Trophoblast cell (in vitro differentiated cells and primary cell): Measurements from ENCODE around the gene ETV3.

Experiments used
- DNase-seq, 2 donors: peaks; one replicate each; pipeline ENCODE4 v3.0.0-alpha.2; 2016
- H2AFZ ChIP-seq: 2 replicates; pipeline ENCODE4 v1.6.1; 2013; ENCODE audit warnings: low read length, moderate library complexity, mild to moderate bottlenecking; ENCODE audit not compliant: insufficient read depth, poor library complexity
- H2AK5ac ChIP-seq: 2 replicates; pipeline ENCODE4 v1.6.1; 2013; ENCODE audit warnings: mild to moderate bottlenecking, low read length
- H2BK120ac ChIP-seq: 2 replicates; pipeline ENCODE4 v1.6.1; 2013; ENCODE audit warnings: low read length, mild to moderate bottlenecking, moderate library complexity; ENCODE audit not compliant: insufficient read depth, poor library complexity
- H2BK12ac ChIP-seq: 2 replicates; pipeline ENCODE4 v1.6.1; 2013; ENCODE audit warnings: mild to moderate bottlenecking, low read length, moderate library complexity
- H2BK5ac ChIP-seq: 2 replicates; pipeline ENCODE4 v1.6.1; 2013; ENCODE audit warnings: low read length, low read depth, moderate library complexity, mild to moderate bottlenecking; ENCODE audit not compliant: poor library complexity
- H3K14ac ChIP-seq: 2 replicates; pipeline ENCODE4 v1.6.1; 2013; ENCODE audit warnings: mild to moderate bottlenecking, low read length
- H3K18ac ChIP-seq: 2 replicates; pipeline ENCODE4 v1.6.1; 2013; ENCODE audit warnings: mild to moderate bottlenecking, low read length
- H3K23ac ChIP-seq: 2 replicates; pipeline ENCODE4 v1.6.1; 2013; ENCODE audit warnings: low read length
- H3K27ac ChIP-seq: 2 replicates; pipeline ENCODE4 v1.5.1; 2013; ENCODE audit warnings: low read depth, mild to moderate bottlenecking, inconsistent platforms, low read length, moderate library complexity
- H3K27me3 ChIP-seq: 2 replicates; pipeline ENCODE4 v1.6.1; 2013; ENCODE audit warnings: inconsistent platforms, mild to moderate bottlenecking, low read length, moderate library complexity; ENCODE audit not compliant: insufficient read depth
- H3K36me3 ChIP-seq, 2 experiments: 1 replicate in 1 of 2; 2 replicates in 1 of 2; pipeline ENCODE4 v1.6.1; 2013; ENCODE audit warnings: low read length in 2 of 2, mild to moderate bottlenecking in 2 of 2, moderate library complexity in 1 of 2; ENCODE audit not compliant: insufficient read depth in 2 of 2, control insufficient read depth in 1 of 2
- H3K4ac ChIP-seq: 2 replicates; pipeline ENCODE4 v1.6.1; 2013; ENCODE audit warnings: low read depth, mild to moderate bottlenecking, low read length, moderate library complexity
- H3K4me1 ChIP-seq, 2 experiments: 1 replicate in 1 of 2; 2 replicates in 1 of 2; pipeline ENCODE4 v1.6.1; 2013; ENCODE audit warnings: low read length in 2 of 2, mild to moderate bottlenecking in 2 of 2, moderate library complexity in 1 of 2; ENCODE audit not compliant: insufficient read depth in 2 of 2, control insufficient read depth in 1 of 2
- H3K4me2 ChIP-seq: 2 replicates; pipeline ENCODE4 v1.6.1; 2013; ENCODE audit warnings: inconsistent platforms, mild to moderate bottlenecking, low read length, moderate library complexity
- H3K4me3 ChIP-seq: 2 replicates; pipeline ENCODE4 v1.5.1; 2013; ENCODE audit warnings: mild to moderate bottlenecking, low read depth, low read length, inconsistent platforms
- H3K79me1 ChIP-seq: one replicate; pipeline ENCODE4 v1.6.1; 2013; ENCODE audit warnings: low read length
- H3K79me2 ChIP-seq: 2 replicates; pipeline ENCODE4 v1.6.1; 2013; ENCODE audit warnings: low read length, mild to moderate bottlenecking; ENCODE audit not compliant: control insufficient read depth, insufficient read depth, poor library complexity
- H3K9ac ChIP-seq: 2 replicates; pipeline ENCODE4 v1.6.1; 2013; ENCODE audit warnings: mild to moderate bottlenecking, low read length
- H3K9me3 ChIP-seq: 2 replicates; pipeline ENCODE4 v1.6.1; 2013; ENCODE audit warnings: low read depth, mild to moderate bottlenecking, control low read depth, inconsistent platforms, low read length; ENCODE audit not compliant: insufficient read depth
- H4K12ac ChIP-seq: 2 replicates; pipeline ENCODE4 v1.6.1; 2013; ENCODE audit warnings: low read depth, mild to moderate bottlenecking, low read length, moderate library complexity
- H4K8ac ChIP-seq: 2 replicates; pipeline ENCODE4 v1.6.1; 2013; ENCODE audit warnings: low read depth, mild to moderate bottlenecking, low read length, moderate library complexity
- H4K91ac ChIP-seq: one replicate; pipeline ENCODE4 v1.6.1; 2013; ENCODE audit warnings: low read depth, mild to moderate bottlenecking, low read length, moderate library complexity
- WGBS: extraction: QIAGEN DNeasy Blood & Tissue Kit; methylation state at CpG from one replicate; pipeline ENCODE4 v1.1.7; 2013; ENCODE audit warnings: missing lambda C conversion rate; ENCODE audit not compliant: insufficient read length, insufficient coverage; ENCODE audit errors: extremely low coverage; 5-methylcytosine and 5-hydroxymethylcytosine counted together

Gene ETV3

GRCh38 chr1:157110686-157111085, 27.5 kb downstream of the ETV3 start:
- Histone ChIP-seq H2BK120ac (no peak overlapping the region), H3K79me1 (no peaks in the 10 kb centered on the region), H3K4me2 (no peak overlapping the region), H3K27me3 (peaks cover 3% of the 10 kb centered on the region), H4K91ac (no peak overlapping the region), H3K36me3 (no peaks in the 10 kb centered on the region), H3K4ac (no peak overlapping the region), H4K12ac (no peak overlapping the region), H3K9ac (no peak overlapping the region), H3K4me1 (peaks cover 9 to 10% of the 10 kb centered on the region in 2 experiments), H4K8ac (no peak overlapping the region), H2BK5ac (no peak overlapping the region), H3K23ac (no peak overlapping the region), H3K79me2 (no peaks in the 10 kb centered on the region), H3K9me3 (peaks cover 4% of the 10 kb centered on the region), H3K27ac (no peak overlapping the region), H3K18ac (no peak overlapping the region), H2BK12ac (no peak overlapping the region), H3K4me3 (no peak overlapping the region), H2AK5ac (no peak overlapping the region), H3K14ac (no peak overlapping the region), H2AFZ (no peak overlapping the region)
- WGBS: no CpG with 5 or more reads among the region's 3 CpGs
- DNase-seq: no peak

GRCh38 chr1:157110003-157110402, 28.2 kb downstream of the ETV3 start:
- Histone ChIP-seq H3K27me3 (peaks cover 3% of the 10 kb centered on the region), H3K4me1 (peaks cover 9 to 10% of the 10 kb centered on the region in 2 experiments), H3K79me2 (no peaks in the 10 kb centered on the region), H3K36me3 (no peaks in the 10 kb centered on the region), H3K4me3 (no peak overlapping the region), H3K4me2 (no peak overlapping the region), H3K4ac (no peak overlapping the region), H2BK12ac (no peak overlapping the region), H2BK5ac (no peak overlapping the region), H2AK5ac (no peak overlapping the region), H4K91ac (no peak overlapping the region), H3K27ac (no peak overlapping the region), H2AFZ (no peak overlapping the region), H3K23ac (no peak overlapping the region), H4K12ac (no peak overlapping the region), H3K9ac (no peak overlapping the region), H3K18ac (no peak overlapping the region), H2BK120ac (no peak overlapping the region), H3K79me1 (no peaks in the 10 kb centered on the region), H4K8ac (no peak overlapping the region), H3K14ac (no peak overlapping the region), H3K9me3 (peaks cover 4% of the 10 kb centered on the region)
- no peak for DNase-seq
- WGBS: no CpG with 5 or more reads among the region's 6 CpGs

DNA sequence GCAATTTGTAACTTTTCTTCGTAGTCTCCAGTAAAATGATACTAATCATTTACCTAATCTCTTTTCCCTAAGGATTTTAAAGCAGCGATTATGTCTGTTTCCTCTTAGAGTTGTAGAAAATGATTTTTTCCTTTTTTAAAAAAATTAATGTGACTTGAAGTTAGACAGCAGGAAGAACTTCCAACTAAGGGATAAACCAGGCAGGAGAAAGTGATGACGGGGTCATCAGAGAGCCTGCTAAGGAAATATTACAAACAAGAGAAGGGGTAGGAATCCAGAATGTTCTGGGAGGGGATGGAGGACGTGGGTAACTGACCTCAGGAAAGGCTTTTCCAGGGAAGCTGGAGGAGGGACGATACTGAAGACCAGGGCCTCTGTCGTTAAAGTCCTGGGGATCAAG, 29.7 kb downstream of the ETV3 start:
- no peak overlapping the region for H2BK12ac ChIP-seq
- no peak for DNase-seq
- peaks cover 3% of the 10 kb centered on the region for H3K27me3 ChIP-seq
- peaks cover 9 to 10% of the 10 kb centered on the region in 2 experiments for H3K4me1 ChIP-seq
- no peak overlapping the region for H3K18ac ChIP-seq
- no peak overlapping the region for H2BK5ac ChIP-seq
- H3K4me2 ChIP-seq: no peak overlapping the region
- H4K12ac ChIP-seq: no peak overlapping the region
- H3K79me2 ChIP-seq: no peaks in the 10 kb centered on the region
- peaks cover 4% of the 10 kb centered on the region for H3K9me3 ChIP-seq
- no peak overlapping the region for H4K8ac ChIP-seq
- no peaks in the 10 kb centered on the region for H3K36me3 ChIP-seq
- H2AFZ ChIP-seq: no peak overlapping the region
- no peak overlapping the region for H3K9ac ChIP-seq
- no peak overlapping the region for H3K27ac ChIP-seq
- no peak overlapping the region for H3K23ac ChIP-seq
- no peaks in the 10 kb centered on the region for H3K79me1 ChIP-seq
- no peak overlapping the region for H2AK5ac ChIP-seq
- no CpG with 5 or more reads among the region's 6 CpGs for WGBS
- no peak overlapping the region for H3K4me3 ChIP-seq
- H3K14ac ChIP-seq: no peak overlapping the region
- H3K4ac ChIP-seq: no peak overlapping the region
- H4K91ac ChIP-seq: no peak overlapping the region
- no peak overlapping the region for H2BK120ac ChIP-seq

DNA sequence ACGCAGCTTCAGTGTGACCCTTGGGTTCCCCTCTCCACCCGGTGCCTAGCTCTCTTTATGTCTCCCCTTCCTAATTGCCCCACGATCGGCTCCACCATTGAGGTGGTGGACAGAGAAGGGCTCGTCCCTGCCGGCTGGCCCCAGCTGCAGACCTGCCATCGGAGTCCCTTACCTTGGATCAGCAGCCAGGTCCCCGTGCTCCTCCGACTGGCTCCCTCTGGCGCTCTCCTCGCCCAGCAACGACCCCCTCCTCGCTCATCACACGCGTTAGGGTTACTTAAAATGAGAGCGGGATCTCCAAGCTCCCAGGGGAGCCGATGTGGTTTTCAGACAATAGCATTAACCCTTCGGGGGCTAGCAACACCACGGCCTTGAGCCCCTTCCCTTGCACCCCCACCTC, 30.5 kb downstream of the ETV3 start:
- no peak overlapping the region for H3K9ac ChIP-seq
- no peak overlapping the region for H2AK5ac ChIP-seq
- no CpG with 5 or more reads among the region's 19 CpGs for WGBS
- H2AFZ ChIP-seq: no peak overlapping the region
- no peak overlapping the region for H3K27ac ChIP-seq
- H4K8ac ChIP-seq: no peak overlapping the region
- no peak overlapping the region for H4K12ac ChIP-seq
- peaks cover 4% of the 10 kb centered on the region for H3K9me3 ChIP-seq
- no peak overlapping the region for H2BK12ac ChIP-seq
- H3K79me2 ChIP-seq: no peaks in the 10 kb centered on the region
- H2BK5ac ChIP-seq: no peak overlapping the region
- H3K4me2 ChIP-seq: no peak overlapping the region
- H3K36me3 ChIP-seq: no peaks in the 10 kb centered on the region
- H3K27me3 ChIP-seq: peaks cover 3% of the 10 kb centered on the region
- DNase-seq: no peak
- H3K14ac ChIP-seq: no peak overlapping the region
- H3K4ac ChIP-seq: no peak overlapping the region
- H4K91ac ChIP-seq: no peak overlapping the region
- no peak overlapping the region for H3K18ac ChIP-seq
- H3K4me3 ChIP-seq: no peak overlapping the region
- H3K23ac ChIP-seq: no peak overlapping the region
- no peaks in the 10 kb centered on the region for H3K79me1 ChIP-seq
- H3K4me1 ChIP-seq: peaks cover 9 to 10% of the 10 kb centered on the region in 2 experiments
- no peak overlapping the region for H2BK120ac ChIP-seq
